Mucosa of descending colon (tissue), 3 donors: ENCODE measurements around the gene ADCY4. TPM values are rescaled to one million over a fixed set of nuclear protein-coding genes. Genes with fewer than 3 reads are reported as not detected.

ENCODE experiments used
- ATAC-seq: fragments of 200-7000 bp; cut with Tn5 transposase; one replicate; pipeline ENCODE4 v1.9.1; 2020; ENCODE audit warnings: mild to moderate bottlenecking, moderate library complexity
- DNase-seq, 3 donors: peaks; one replicate each; pipeline ENCODE4 v3.0.0-alpha.2; 2020
- H3K36me3 ChIP-seq: fragments of 200-600 bp; one replicate; pipeline ENCODE4 v1.8.0; 2021; ENCODE audit warnings: low read depth, mild to moderate bottlenecking
- H3K4me1 ChIP-seq: fragments of 200-600 bp; one replicate; pipeline ENCODE4 v1.8.0; 2021; ENCODE audit warnings: low read depth, mild to moderate bottlenecking
- H3K4me3 ChIP-seq: fragments of 200-600 bp; one replicate; pipeline ENCODE4 v1.8.0; 2021; ENCODE audit warnings: mild to moderate bottlenecking
- H3K9me3 ChIP-seq: fragments of 200-600 bp; one replicate; pipeline ENCODE4 v1.8.0; 2021; ENCODE audit warnings: mild to moderate bottlenecking
- CTCF ChIP-seq: fragments of 200-600 bp; IDR thresholded peaks from one replicate; pipeline ENCODE4 v1.8.0; 2022; ENCODE audit warnings: antibody characterized with exemption, mild to moderate bottlenecking
- intact Hi-C, 2 donors: fragments of 100-400 bp; cut with DNase I in 1 of 2; cut with micrococcal nuclease in 1 of 2; formaldehyde crosslinking; loops; one replicate each; pipeline versions ENCODE4 v1.11.0 to v1.11.1; 2022; cut with DNase I, micrococcal nuclease
- total RNA-seq, 3 donors: library from RNA; stranded (reverse); fragmentation: NEBNext Ultra II Directional in 2 of 3; extraction: Animal tissue kit (Norgen Biotek cat#: 25700) in 2 of 3; gene quantifications; one replicate each; pipeline versions ENCODE4 v1.2.1 to v1.2.4, GENCODE V29; 2021 to 2023
- donor health status: DM: no; HTN: no; CAD: no; lungs with moderate emphysema.
- donor health status: DM: no; HTN: no; CAD: no.
- donor health status: DM: no; HTN: yes; CAD: no.

ADCY4 gene
- total RNA-seq, 3 donors from 2014 or later: 13.9 to 23.5 (median 20.7) TPM

- DNase-seq (no peak), ATAC-seq (no peak)
- Histone ChIP-seq H3K9me3 (no peaks in the 10 kb centered on the region), H3K4me3 (no peak overlapping the region), H3K36me3 (no peaks in the 10 kb centered on the region), H3K4me1 (no peaks in the 10 kb centered on the region)
- TF ChIP-seq CTCF: no peak
- intact Hi-C loops: no loop called here
Observed at GRCh38 chr14:24325041-24325530, 9.8 kb downstream of the ADCY4 start.

- ATAC-seq (no peak), DNase-seq (peak in 1 of 3 donors; percentile 20)
- H3K36me3 ChIP-seq: no peaks in the 10 kb centered on the region
- TF ChIP-seq CTCF: no peak
- H3K4me3 ChIP-seq: no peak overlapping the region
- no peaks in the 10 kb centered on the region for H3K9me3 ChIP-seq
- intact Hi-C loops: no loop called here
- no peaks in the 10 kb centered on the region for H3K4me1 ChIP-seq
Observed at GRCh38 chr14:24324024-24324423, 10.8 kb downstream of the ADCY4 start.

- no peak for ATAC-seq
- peak in 1 of 3 donors; percentile 2 for DNase-seq
- no peak for TF ChIP-seq CTCF
- H3K4me3 ChIP-seq: no peak overlapping the region
- intact Hi-C loops: no loop called here
- no peaks in the 10 kb centered on the region for H3K9me3 ChIP-seq
- no peaks in the 10 kb centered on the region for H3K4me1 ChIP-seq
- H3K36me3 ChIP-seq: no peaks in the 10 kb centered on the region
Observed at GRCh38 chr14:24323341-24323740, 11.5 kb downstream of the ADCY4 start.

GRCh38 chr14:24322672-24323071 lies 12.2 kb downstream of the ADCY4 start:
- Histone ChIP-seq H3K36me3 (no peaks in the 10 kb centered on the region), H3K4me1 (no peaks in the 10 kb centered on the region), H3K4me3 (no peak overlapping the region), H3K9me3 (no peaks in the 10 kb centered on the region)
- no peak for TF ChIP-seq CTCF
- DNase-seq (peak in 1 of 3 donors; percentile 19), ATAC-seq (no peak)
- intact Hi-C loops: no loop called here

GRCh38 chr14:24321212-24321975 lies 13.5 kb downstream of the ADCY4 start:
- Histone ChIP-seq H3K4me1 (peaks cover 2% of the 10 kb centered on the region), H3K9me3 (no peaks in the 10 kb centered on the region), H3K4me3 (no peak overlapping the region), H3K36me3 (no peaks in the 10 kb centered on the region)
- DNase-seq (peak in 1 of 3 donors; percentile 21), ATAC-seq (no peak)
- no peak for TF ChIP-seq CTCF
- intact Hi-C loops: no loop called here
